Upper lobe of left lung (tissue), 4 donors: ENCODE data around the gene ABHD17A.
"Not testable (repeated sequence)": the region's sequence is repeated elsewhere in the genome, so short reads cannot be mapped to it uniquely, and the experiment has no call there.

Source experiments
- CTCF ChIP-seq, 6 experiments: fragments of 450-650 bp in 4 of 6; fragments of 200-600 bp in 2 of 6; sonication (generic) in 2 of 6; IDR thresholded peaks; one replicate each; pipeline ENCODE4 v1.5.1; 2016 to 2019; ENCODE audit warnings: antibody characterized with exemption in 6 of 6
- POLR2A ChIP-seq, 4 donors: fragments of 450-650 bp; IDR thresholded peaks; one replicate each; pipeline ENCODE4 v1.5.1; 2016 to 2017; ENCODE audit warnings: antibody characterized with exemption in 4 of 4, mild to moderate bottlenecking in 2 of 4

- TF ChIP-seq CTCF, POLR2A (IDR thresholded peaks at IDR 0.05): not testable (repeated sequence)
These were observed 1.1 kb upstream of the ABHD17A start for GRCh38 chr19:1886360-1886759.
